GM23338 (cell line): ENCODE data around the gene CYTIP. TPM values are rescaled to one million over a fixed set of nuclear protein-coding genes. Genes with fewer than 3 reads are reported as not detected.

ENCODE experiments used
- ATAC-seq: fragments of 200-7000 bp; cut with Tn5 transposase; 3 replicates; pipeline ENCODE4 v1.9.1; 2020
- DNase-seq: peaks from one replicate; pipeline ENCODE4 v3.0.0-alpha.2; 2015; ENCODE audit warnings: low spot score
- H2AFZ ChIP-seq: fragments of 200-600 bp; sonication (generic); 2 replicates; pipeline ENCODE4 v1.8.0; 2016; ENCODE audit warnings: antibody characterized with exemption, mild to moderate bottlenecking, moderate library complexity
- H3F3A ChIP-seq: fragments of 200-600 bp; sonication (generic); replicated peaks from 2 replicates; pipeline ENCODE4 v1.8.0; 2017; ENCODE audit warnings: antibody characterized with exemption, mixed run types, low read depth
- H3K27ac ChIP-seq: fragments of 200-600 bp; sonication (generic); 2 replicates; pipeline ENCODE4 v1.6.1; 2016; ENCODE audit warnings: low read depth
- H3K27me3 ChIP-seq: fragments of 200-600 bp; sonication (generic); 2 replicates; pipeline ENCODE4 v1.8.0; 2016; ENCODE audit warnings: mild to moderate bottlenecking, mixed run types, moderate library complexity; ENCODE audit not compliant: insufficient read depth
- H3K36me3 ChIP-seq: fragments of 200-600 bp; sonication (generic); 2 replicates; pipeline ENCODE4 v1.8.0; 2016; ENCODE audit warnings: mild to moderate bottlenecking; ENCODE audit not compliant: insufficient read depth
- H3K4me1 ChIP-seq: fragments of 200-600 bp; sonication (generic); 2 replicates; pipeline ENCODE4 v1.8.0; 2016; ENCODE audit warnings: mild to moderate bottlenecking, moderate library complexity; ENCODE audit not compliant: insufficient read depth
- H3K4me2 ChIP-seq: fragments of 200-600 bp; sonication (generic); 2 replicates; pipeline ENCODE4 v1.7.1; 2017; ENCODE audit warnings: mixed run types
- H3K4me3 ChIP-seq: fragments of 200-600 bp; sonication (generic); 2 replicates; pipeline ENCODE4 v1.6.1; 2016; ENCODE audit warnings: mixed run types
- H3K79me2 ChIP-seq: fragments of 200-600 bp; sonication (generic); replicated peaks from 2 replicates; pipeline ENCODE4 v1.8.0; 2017; ENCODE audit warnings: mild to moderate bottlenecking; ENCODE audit not compliant: insufficient read depth
- H3K9me2 ChIP-seq: fragments of 200-600 bp; sonication (generic); 2 replicates; pipeline ENCODE4 v1.8.0; 2017; ENCODE audit not compliant: insufficient read depth
- H4K20me1 ChIP-seq: fragments of 200-600 bp; sonication (generic); replicated peaks from 2 replicates; pipeline ENCODE4 v1.8.0; 2017; ENCODE audit warnings: mild to moderate bottlenecking; ENCODE audit not compliant: insufficient read depth
- H3K27ac Mint-ChIP-seq: 2 replicates; pipeline ENCODE4 v1.8.0; 2020; ENCODE audit warnings: inconsistent platforms, mild to moderate bottlenecking, moderate library complexity, mixed read lengths
- H3K27me3 Mint-ChIP-seq: 3 replicates; pipeline ENCODE4 v1.8.0; 2022; ENCODE audit warnings: low read depth, mild to moderate bottlenecking, moderate library complexity, mixed read lengths, inconsistent platforms; ENCODE audit not compliant: insufficient read depth, poor library complexity
- H3K36me3 Mint-ChIP-seq: 3 replicates; pipeline ENCODE4 v1.8.0; 2021; ENCODE audit warnings: low read depth, mild to moderate bottlenecking, inconsistent platforms, moderate library complexity, mixed read lengths
- H3K4me1 Mint-ChIP-seq: 3 replicates; pipeline ENCODE4 v1.8.0; 2020; ENCODE audit warnings: mild to moderate bottlenecking, inconsistent platforms, mixed read lengths
- H3K4me3 Mint-ChIP-seq: 3 replicates; pipeline ENCODE4 v1.8.0; 2021; ENCODE audit warnings: moderate library complexity, mild to moderate bottlenecking, inconsistent platforms, mixed read lengths
- H3K9me3 Mint-ChIP-seq: 3 replicates; pipeline ENCODE4 v1.8.0; 2020; ENCODE audit warnings: moderate library complexity, mild to moderate bottlenecking, inconsistent platforms, mixed read lengths
- CREB1 ChIP-seq: fragments of 250-450 bp; sonication (Bioruptor Pico); IDR thresholded peaks from 2 replicates; pipeline ENCODE4 v1.5.0; 2020; ENCODE audit warnings: low read depth, mild to moderate bottlenecking, moderate library complexity
- ETS1 ChIP-seq: IDR thresholded peaks from 2 replicates; pipeline ENCODE4 v1.6.1; 2016; ENCODE audit warnings: antibody characterized with exemption
- JUNB ChIP-seq: IDR thresholded peaks from one replicate; pipeline ENCODE4 v1.6.1; 2016; ENCODE audit warnings: antibody characterized with exemption; ENCODE audit not compliant: unreplicated experiment
- NANOG ChIP-seq: IDR thresholded peaks from 2 replicates; pipeline ENCODE4 v1.6.1; 2016; ENCODE audit warnings: antibody characterized with exemption, borderline replicate concordance
- POLR2AphosphoS5 ChIP-seq: IDR thresholded peaks from 2 replicates; pipeline ENCODE4 v1.6.1; 2016; ENCODE audit warnings: antibody characterized with exemption, low read depth
- ZNF114 ChIP-seq: fragments of 250-450 bp; sonication (Bioruptor Pico); IDR thresholded peaks from 2 replicates; pipeline ENCODE4 v1.5.0; 2020; ENCODE audit warnings: mild to moderate bottlenecking, moderate library complexity
- ZNF331 ChIP-seq: fragments of 250-450 bp; sonication (Bioruptor Pico); IDR thresholded peaks from 2 replicates; pipeline ENCODE4 v1.5.0; 2020; ENCODE audit warnings: low read depth, mild to moderate bottlenecking, moderate library complexity
- ZNF462 ChIP-seq: fragments of 250-450 bp; sonication (Bioruptor Pico); IDR thresholded peaks from 2 replicates; pipeline ENCODE4 v1.5.0; 2020; ENCODE audit warnings: mild to moderate bottlenecking, moderate library complexity
- polyA plus RNA-seq: library from polyadenylated mRNA; unstranded; fragments of >200 nt; fragmentation: Nextera tagmentation; extraction: Ambion mirVana; gene quantifications from 2 replicates; pipeline ENCODE4 v1.2.1, GENCODE V29; 2016
- total RNA-seq: library from RNA; depleted of rRNA; stranded (reverse); fragments of >200 nt; shearing (Covaris generic); gene quantifications from 2 replicates; pipeline ENCODE4 v1.2.3, GENCODE V29; 2014

Gene CYTIP
- total and polyA plus RNA-seq, 2 experiments from 2014 or later = not detected

DNA sequence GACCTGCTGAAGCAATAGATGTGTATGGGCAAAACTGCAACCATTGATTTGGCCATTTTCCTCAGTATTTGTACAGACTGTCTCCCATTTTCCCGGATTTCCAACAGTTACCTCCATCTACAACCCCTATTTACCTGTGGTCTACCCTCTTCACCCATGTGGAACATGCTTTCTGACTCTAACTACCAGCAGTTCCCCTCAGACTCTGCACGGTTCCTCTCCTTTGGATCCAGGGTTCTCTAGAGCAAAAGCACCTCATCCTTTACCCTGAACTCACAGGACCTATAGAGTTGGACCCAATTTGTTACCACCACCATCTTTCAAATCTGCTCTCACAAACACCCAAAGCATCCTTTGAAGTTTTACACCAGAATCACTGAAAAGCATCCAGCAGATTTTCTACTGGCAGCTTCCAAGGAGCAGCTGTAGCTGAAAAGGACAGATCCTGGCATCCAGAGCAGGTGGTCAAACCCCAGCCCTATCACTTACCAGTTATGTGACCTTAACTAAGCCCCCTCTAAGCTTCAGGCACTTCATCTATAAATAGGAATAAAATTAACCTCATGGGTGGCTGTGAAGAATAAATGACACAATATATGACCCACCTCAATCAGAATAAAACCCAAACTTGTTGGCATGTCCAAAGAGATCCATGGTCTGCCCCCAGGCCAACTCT lies 15.3 kb downstream of the CYTIP start:
- H3K4me1 ChIP-seq = no peaks in the 10 kb centered on the region
- no peaks in the 10 kb centered on the region for H3K27me3 ChIP-seq
- Mint-ChIP-seq H3K4me1 (peaks cover 7% of the 10 kb centered on the region), H3K4me3 (no peak overlapping the region), H3K36me3 (peaks cover 11% of the 10 kb centered on the region; the same call in 2 of the 3 replicates), H3K9me3 (peaks cover 19% of the 10 kb centered on the region), H3K27me3 (peaks cover 1% of the 10 kb centered on the region), H3K27ac (no peak overlapping the region)
- no peaks in the 10 kb centered on the region for H3K79me2 ChIP-seq
- no peaks in the 10 kb centered on the region for H3K36me3 ChIP-seq
- H3K4me2 ChIP-seq = no peak overlapping the region
- no peak for DNase-seq
- H3K4me3 ChIP-seq = no peak overlapping the region
- H4K20me1 ChIP-seq = no peaks in the 10 kb centered on the region
- no peak for TF ChIP-seq JUNB
- TF ChIP-seq ZNF462 (CRISPR knock-in tag) = no peak
- TF ChIP-seq CREB1 (CRISPR knock-in tag) = no peak
- TF ChIP-seq ZNF331 (CRISPR knock-in tag) = no peak
- TF ChIP-seq POLR2AphosphoS5 = no peak
- no peak for TF ChIP-seq ZNF114 (CRISPR knock-in tag)
- no peak for TF ChIP-seq ETS1
- TF ChIP-seq NANOG = no peak
- no peak overlapping the region for H3K27ac ChIP-seq
- H3K9me2 ChIP-seq = no peaks in the 10 kb centered on the region; the same call in 1 of the 2 replicates
- H3F3A ChIP-seq = no peaks in the 10 kb centered on the region
- no peak for ATAC-seq
- H2AFZ ChIP-seq = no peak overlapping the region
